Coronary artery (tissue), 2 donors: ENCODE measurements around the gene RPL23.

Experiments
- DNase-seq: peaks from one replicate; pipeline ENCODE4 v3.0.0-alpha.2; 2017; ENCODE audit warnings: low spot score
- H3K27ac ChIP-seq, 2 donors: fragments of 200-600 bp; sonication (generic); one replicate each; pipeline ENCODE4 v1.5.1; 2016 to 2019
- H3K4me3 ChIP-seq: fragments of 200-600 bp; sonication (generic); 2 replicates; pipeline ENCODE4 v1.5.1; 2016; ENCODE audit warnings: mild to moderate bottlenecking, moderate library complexity
- CTCF ChIP-seq: fragments of 200-600 bp; sonication (generic); IDR thresholded peaks from one replicate; pipeline ENCODE4 v1.5.1; 2019; ENCODE audit warnings: antibody characterized with exemption

Gene RPL23

DNA sequence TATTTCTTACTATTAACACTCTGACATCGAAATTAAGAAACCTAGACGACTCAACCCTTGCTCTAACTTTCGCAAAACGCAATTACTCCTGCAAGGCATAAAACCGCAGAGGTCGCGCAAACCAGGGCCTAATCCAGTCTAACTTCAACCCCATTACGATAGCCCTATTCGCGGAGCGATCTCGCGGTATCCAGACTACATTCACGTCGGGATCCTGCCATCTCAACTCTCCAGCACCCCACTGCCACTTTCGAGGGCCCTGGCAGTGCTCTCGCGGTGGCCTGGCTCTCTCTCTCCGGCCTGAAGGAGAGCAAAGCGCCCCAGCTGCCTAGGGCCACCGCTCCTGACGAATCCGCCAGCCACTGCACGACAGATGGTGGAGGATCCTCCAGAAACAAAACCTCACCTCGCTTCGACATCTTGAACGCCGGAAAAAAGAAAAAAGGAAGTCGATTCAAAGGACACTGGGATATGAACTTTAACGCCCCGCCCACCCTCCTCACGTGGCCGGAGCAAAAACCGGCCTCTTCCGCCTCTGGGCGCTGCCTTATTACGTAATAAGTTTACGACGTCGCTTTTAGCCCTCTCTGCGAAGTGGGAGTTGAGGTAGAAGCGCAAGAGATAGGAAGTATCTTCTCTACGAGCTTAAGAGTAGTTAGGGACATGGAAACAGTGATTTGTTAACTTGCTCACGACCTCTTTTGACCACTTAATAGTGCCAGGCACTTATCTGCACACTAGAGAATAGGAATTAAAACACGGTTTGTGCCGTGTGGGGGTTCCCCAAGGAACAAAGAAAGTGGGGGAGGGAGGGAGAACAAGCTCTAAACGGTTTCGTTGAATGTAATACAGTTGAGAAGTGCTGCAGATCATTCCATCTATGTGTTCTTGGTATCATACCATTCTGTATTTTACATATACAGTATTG lies at the start of gene RPL23:
RPL23 (minus strand) TSS at position 430 of the 928 bp plus-strand sequence; CDS start at position 419, 11 bp downstream.
- no peak for TF ChIP-seq CTCF
- Histone ChIP-seq H3K27ac (peak within 1 kb of the TSS; percentile 69 to 99), H3K4me3 (peak within 1 kb of the TSS; percentile 83)
- peak; percentile 96 for DNase-seq

DNA sequence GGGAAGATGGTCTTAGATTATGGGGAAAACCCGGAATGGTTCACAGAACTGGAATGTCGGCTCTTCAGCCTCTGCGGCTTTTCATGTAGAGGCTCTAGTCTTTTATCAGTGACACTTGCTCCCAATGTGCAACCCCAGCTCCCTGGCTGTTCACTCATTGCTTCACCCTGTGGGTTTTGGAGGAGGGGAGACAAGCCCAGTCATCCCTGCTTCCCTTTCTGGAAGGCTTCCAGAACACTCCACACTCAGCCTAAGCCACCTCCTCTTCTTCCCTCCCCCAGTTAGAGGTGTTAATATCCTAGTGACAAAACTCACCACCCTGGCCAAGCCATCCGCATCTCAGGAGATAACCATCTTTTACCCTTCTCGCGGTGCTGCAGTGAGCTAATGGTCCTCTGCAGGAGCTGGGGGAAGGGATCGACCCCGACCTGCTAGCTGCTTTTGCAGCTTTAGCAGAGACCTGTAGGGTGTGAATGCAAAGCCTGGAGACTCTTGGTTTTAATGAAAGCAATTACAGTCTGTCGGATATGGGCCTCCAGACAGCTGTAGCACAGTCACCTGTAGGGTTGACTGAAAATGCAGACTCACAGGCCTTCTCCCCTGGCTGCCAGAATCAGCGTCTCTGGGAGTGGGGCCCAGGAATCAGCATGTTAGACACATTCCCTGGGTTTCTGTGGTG lies 47.6 kb upstream of the RPL23 start:
- Histone ChIP-seq H3K4me3 (peak overlapping the region; percentile 29), H3K27ac (peak overlapping the region; percentile 43 to 74)
- no peak for TF ChIP-seq CTCF
- no peak for DNase-seq

DNA sequence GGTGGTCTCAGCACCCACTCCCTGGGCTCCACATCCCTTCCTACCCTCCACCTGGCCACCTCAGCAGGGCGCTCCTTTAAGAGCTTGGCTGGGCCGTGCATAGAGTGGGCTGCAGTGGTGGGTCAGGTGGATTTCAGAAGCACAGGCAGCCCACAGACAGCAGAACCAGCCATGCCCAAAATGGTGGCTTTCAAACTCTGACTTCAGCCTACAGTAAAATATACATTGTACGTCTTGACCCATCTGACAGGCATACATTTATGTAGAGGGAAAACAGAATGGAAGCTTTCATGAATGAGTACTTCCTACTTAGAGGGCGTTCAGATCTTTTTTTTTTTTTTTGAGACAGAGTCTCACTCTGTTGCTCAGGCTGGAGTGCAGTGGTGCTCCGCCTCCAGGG lies 45.9 kb upstream of the RPL23 start:
- H3K4me3 ChIP-seq, result no peak overlapping the region
- TF ChIP-seq CTCF, result no peak

GRCh38 chr17:38898812-38899348 lies 45.4 kb upstream of the RPL23 start:
- H3K4me3 ChIP-seq, result no peak overlapping the region
- no peak for DNase-seq
- peak overlapping the region; percentile 64 to 83 for H3K27ac ChIP-seq
- TF ChIP-seq CTCF, result no peak

More for the DNA sequence above, 45.9 kb upstream of the RPL23 start:
- H3K27ac ChIP-seq, result peak overlapping the region in 1 of 2 donors; percentile 83
- no peak for DNase-seq

- Histone ChIP-seq H3K4me3 (no peak overlapping the region), H3K27ac (peak overlapping the region; percentile 64 to 83)
- no peak for DNase-seq
- no peak for TF ChIP-seq CTCF
These were observed 44.8 kb upstream of the RPL23 start for GRCh38 chr17:38898291-38898679.

DNA sequence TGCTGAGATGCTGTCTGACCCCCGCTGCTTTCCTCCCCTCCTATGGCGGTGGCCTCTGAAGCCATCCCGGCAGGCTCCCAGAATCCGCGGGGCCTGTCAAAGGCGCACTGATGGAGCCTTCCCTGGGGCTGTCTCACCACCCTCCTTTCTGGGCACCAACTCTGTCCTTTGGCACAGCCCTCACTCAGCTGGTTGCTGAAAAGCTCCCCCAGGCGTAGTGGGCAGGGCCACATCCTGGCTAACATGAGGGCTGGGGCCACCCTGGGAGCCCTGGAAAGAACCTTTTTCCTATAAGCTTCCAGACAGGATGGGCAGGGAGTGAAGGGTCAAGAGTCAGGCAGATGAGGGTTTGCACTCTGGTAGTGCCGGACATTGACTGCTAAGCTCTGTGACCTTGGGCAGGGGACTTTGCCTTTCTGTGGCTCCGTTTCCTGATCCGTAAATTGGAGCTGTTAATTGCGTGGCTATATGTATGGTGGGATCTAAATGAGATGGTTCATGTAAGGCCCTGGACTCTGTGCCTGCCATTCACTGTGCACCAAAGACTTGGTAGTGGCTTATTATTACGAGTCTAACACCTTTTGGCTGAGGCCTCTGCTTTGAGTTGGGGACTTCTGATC lies 44.3 kb upstream of the RPL23 start:
- H3K27ac ChIP-seq, result peak overlapping the region; percentile 64 to 83
- H3K4me3 ChIP-seq, result peak overlapping the region; percentile 17
- no peak for DNase-seq
- TF ChIP-seq CTCF, result no peak
